Ascending aorta (tissue), 2 donors: ENCODE data around the gene GFOD1. TPM values are rescaled to one million over a fixed set of nuclear protein-coding genes. Genes with fewer than 3 reads are reported as not detected.
A peak's percentile ranks its signal among the peaks of the same experiment; 100 is the strongest.

Experiments used
- DNase-seq, 2 donors: peaks; one replicate each; pipeline ENCODE4 v3.0.0-alpha.2; 2019; ENCODE audit warnings: low spot score in 2 of 2
- H3K27ac ChIP-seq, 2 donors: fragments of 200-600 bp; sonication (generic); one replicate each; pipeline ENCODE4 v1.5.1; 2016 to 2017; ENCODE audit warnings: mild to moderate bottlenecking in 1 of 2
- H3K27me3 ChIP-seq: fragments of 200-600 bp; sonication (generic); one replicate; pipeline ENCODE4 v1.5.1; 2017
- H3K36me3 ChIP-seq, 2 donors: fragments of 200-600 bp; sonication (generic); one replicate each; pipeline ENCODE4 v1.5.1; 2016
- H3K4me1 ChIP-seq, 2 donors: fragments of 200-600 bp; sonication (generic); one replicate each; pipeline ENCODE4 v1.5.1; 2016 to 2017; ENCODE audit warnings: mild to moderate bottlenecking in 1 of 2
- H3K4me3 ChIP-seq, 2 donors: fragments of 200-600 bp; sonication (generic); one replicate each; pipeline ENCODE4 v1.5.1; 2016 to 2017; ENCODE audit warnings: mild to moderate bottlenecking in 1 of 2
- H3K9me3 ChIP-seq, 2 donors: fragments of 200-600 bp; sonication (generic); one replicate each; pipeline ENCODE4 v1.5.1; 2016
- CTCF ChIP-seq, 3 experiments: fragments of 200-600 bp in 2 of 3; fragments of 450-650 bp in 1 of 3; sonication (generic) in 2 of 3; IDR thresholded peaks; one replicate each; pipeline ENCODE4 v1.5.1; 2016 to 2019; ENCODE audit warnings: antibody characterized with exemption in 3 of 3, mild to moderate bottlenecking in 1 of 3, moderate library complexity in 1 of 3
- intact Hi-C: fragments of 100-400 bp; cut with DNase I; formaldehyde crosslinking; loops from one replicate; pipeline ENCODE4 v1.15.1; 2023
- total RNA-seq: library from RNA; depleted of rRNA; stranded (reverse); fragments of >200 nt; gene quantifications from one replicate; pipeline ENCODE4 v1.1.0, GENCODE V29; 2016

GFOD1 gene
- total RNA-seq, 1 donor from 2014 or later = 28.7 TPM

DNA sequence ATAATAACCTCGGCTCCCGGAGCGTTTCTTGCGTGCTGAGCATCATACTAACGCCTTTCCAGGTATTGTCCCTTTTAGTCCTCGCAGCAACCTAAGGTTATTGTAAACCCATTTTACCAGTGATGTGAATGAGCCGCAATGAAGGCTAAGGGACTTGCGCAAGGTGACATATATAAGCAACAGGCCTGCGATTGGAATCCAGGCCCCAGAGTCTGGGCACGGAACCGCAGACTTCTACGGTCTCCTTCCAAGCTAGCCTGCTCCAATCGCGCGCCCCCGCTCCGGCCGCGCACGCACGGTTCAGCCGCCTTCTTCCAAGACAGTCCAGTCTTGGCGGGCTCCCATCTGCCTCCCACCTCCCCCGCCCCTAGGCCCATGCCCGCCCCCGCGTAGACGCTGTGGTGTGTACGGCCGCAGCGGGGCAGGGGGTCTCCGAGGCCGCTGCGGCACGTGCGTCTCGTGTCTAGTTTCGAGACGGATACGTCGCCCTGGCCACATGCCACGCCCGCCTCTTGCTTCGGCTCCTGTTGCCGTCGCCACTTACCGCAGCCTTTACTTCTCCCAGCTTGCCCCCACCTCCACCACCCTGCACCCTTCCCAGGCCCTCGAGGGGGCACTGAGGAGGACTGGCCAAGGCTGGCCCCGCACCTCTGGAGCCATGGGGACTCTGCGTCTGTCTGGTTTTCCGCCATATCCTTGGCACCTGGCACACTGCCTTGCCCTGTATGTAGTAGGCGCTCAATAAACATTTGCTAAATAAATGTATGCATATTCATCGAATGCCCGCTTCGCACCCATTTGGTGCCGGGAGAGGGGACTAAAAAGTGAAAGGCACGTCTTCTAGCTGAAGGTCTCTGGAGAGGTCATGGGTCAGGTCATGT is 855 bp upstream of the GFOD1 start:
- peak in 1 of 2 donors; percentile 79 for DNase-seq
- no peaks in the 10 kb centered on the region for H3K9me3 ChIP-seq
- no peaks in the 10 kb centered on the region for H3K27me3 ChIP-seq
- no peak for TF ChIP-seq CTCF (IDR thresholded peaks at IDR 0.05)
- intact Hi-C loops = loop anchor here (2.0 to 5.0 kb wide), 3 partner anchors 21 to 84 kb away; partner anchors contain the start of gene SIRT5
- H3K4me1 ChIP-seq = peaks cover 4% of the 10 kb centered on the region in 2 donors
- H3K36me3 ChIP-seq = no peaks in the 10 kb centered on the region
- peak overlapping the region; percentile 90 to 94 for H3K4me3 ChIP-seq
- H3K27ac ChIP-seq = peak overlapping the region; percentile 67 to 86

- no peaks in the 10 kb centered on the region for H3K27me3 ChIP-seq
- no peaks in the 10 kb centered on the region for H3K36me3 ChIP-seq
- H3K4me1 ChIP-seq = peaks cover 4% of the 10 kb centered on the region in 2 donors
- intact Hi-C loops = loop anchor here (1.0 to 5.0 kb wide), 5 partner anchors 59 to 328 kb away; partner anchors contain the start of genes MCUR1 and SIRT5
- H3K4me3 ChIP-seq = peak overlapping the region; percentile 90 to 94
- no peaks in the 10 kb centered on the region for H3K9me3 ChIP-seq
- peak overlapping the region; percentile 89 to 96 for H3K27ac ChIP-seq
- DNase-seq = peak in 1 of 2 donors; percentile 80
- TF ChIP-seq CTCF (IDR thresholded peaks at IDR 0.05) = no peak
Measured at GRCh38 chr6:13486679-13487121, 700 bp downstream of the GFOD1 start.

GRCh38 chr6:13485923-13486562 is 1.4 kb downstream of the GFOD1 start:
- Histone ChIP-seq H3K4me1 (peaks cover 4% of the 10 kb centered on the region in 2 donors), H3K4me3 (peak overlapping the region; percentile 90 to 94), H3K36me3 (no peaks in the 10 kb centered on the region), H3K27ac (peak overlapping the region; percentile 89 to 96), H3K9me3 (no peaks in the 10 kb centered on the region), H3K27me3 (no peaks in the 10 kb centered on the region)
- peak in 1 of 2 donors; percentile 68 for DNase-seq
- TF ChIP-seq CTCF (IDR thresholded peaks at IDR 0.05) = no peak
- intact Hi-C loops = loop anchor here (1.0 to 5.0 kb wide), 4 partner anchors 59 to 157 kb away; partner anchors contain the start of gene SIRT5

- Histone ChIP-seq H3K4me1 (peaks cover 4% of the 10 kb centered on the region in 2 donors), H3K36me3 (no peaks in the 10 kb centered on the region), H3K4me3 (peak overlapping the region; percentile 90 to 94), H3K9me3 (no peaks in the 10 kb centered on the region), H3K27me3 (no peaks in the 10 kb centered on the region), H3K27ac (no peak overlapping the region)
- no peak for TF ChIP-seq CTCF (IDR thresholded peaks at IDR 0.05)
- no peak for DNase-seq
- intact Hi-C loops = loop anchor here (5.0 kb wide), 2 partner anchors 58 to 87 kb away; partner anchors contain the start of gene SIRT5
Measured at GRCh38 chr6:13485303-13485702, 2.1 kb downstream of the GFOD1 start.

- intact Hi-C loops = loop anchor here (5.0 kb wide), 2 partner anchors 58 to 87 kb away; partner anchors contain the start of gene SIRT5
- Histone ChIP-seq H3K36me3 (peaks cover 0 to 2% of the 10 kb centered on the region in 2 donors), H3K27me3 (no peaks in the 10 kb centered on the region), H3K9me3 (no peaks in the 10 kb centered on the region), H3K27ac (no peak overlapping the region), H3K4me3 (peak overlapping the region; percentile 26 to 94), H3K4me1 (peaks cover 4% of the 10 kb centered on the region in 2 donors)
- DNase-seq = no peak
- no peak for TF ChIP-seq CTCF (IDR thresholded peaks at IDR 0.05)
Measured at GRCh38 chr6:13484827-13485226, 2.6 kb downstream of the GFOD1 start.
